Neural crest cell (in vitro differentiated cells): ENCODE measurements around the gene DRC3. TPM values are rescaled to one million over a fixed set of nuclear protein-coding genes. Genes with fewer than 3 reads are reported as not detected.

Source experiments
- DNase-seq: peaks from one replicate; pipeline ENCODE4 v3.0.0; 2021; ENCODE audit warnings: low read depth, mixed read lengths, low spot score
- H3K27ac Mint-ChIP-seq: one replicate; pipeline ENCODE4 v1.8.0; 2021; ENCODE audit warnings: mild to moderate bottlenecking, mixed read lengths; ENCODE audit not compliant: unreplicated experiment
- H3K27me3 Mint-ChIP-seq: 2 replicates; pipeline ENCODE4 v1.8.0; 2021; ENCODE audit warnings: low read depth, mild to moderate bottlenecking, mixed read lengths
- H3K36me3 Mint-ChIP-seq: 2 replicates; pipeline ENCODE4 v1.8.0; 2021; ENCODE audit warnings: low read depth, mild to moderate bottlenecking, mixed read lengths
- H3K4me1 Mint-ChIP-seq: 2 replicates; pipeline ENCODE4 v1.8.0; 2021; ENCODE audit warnings: mixed read lengths
- H3K4me3 Mint-ChIP-seq: one replicate; pipeline ENCODE4 v1.8.0; 2021; ENCODE audit warnings: mild to moderate bottlenecking, mixed read lengths
- H3K9me3 Mint-ChIP-seq: 2 replicates; pipeline ENCODE4 v1.8.0; 2021; ENCODE audit warnings: mixed read lengths
- CTCF ChIP-seq: fragments of 200-600 bp; sonication (generic); conservative IDR thresholded peaks from 2 replicates; pipeline ENCODE4 v1.5.0; 2021; ENCODE audit warnings: antibody characterized with exemption, mild to moderate bottlenecking
- total RNA-seq: library from RNA; stranded (reverse); gene quantifications from 2 replicates; pipeline ENCODE4 v1.2.1, GENCODE V29; 2021

The DRC3 gene
- total RNA-seq, 1 donor from 2014 or later, result 0.61 TPM

- peaks cover 14% of the 10 kb centered on the region for H3K4me1 Mint-ChIP-seq
- H3K4me3 Mint-ChIP-seq, result no peak overlapping the region
- H3K27ac Mint-ChIP-seq, result no peak overlapping the region
- H3K27me3 Mint-ChIP-seq, result no peaks in the 10 kb centered on the region
- no peak for TF ChIP-seq CTCF
- H3K9me3 Mint-ChIP-seq, result peaks cover 2% of the 10 kb centered on the region
- DNase-seq, result no peak
- H3K36me3 Mint-ChIP-seq, result peaks cover 5% of the 10 kb centered on the region
Observed at GRCh38 chr17:17958982-17959381, 13.7 kb upstream of the DRC3 start.

GRCh38 chr17:17959520-17960361, 12.9 kb upstream of the DRC3 start:
- DNase-seq, result no peak
- no peaks in the 10 kb centered on the region for H3K27me3 Mint-ChIP-seq
- no peak for TF ChIP-seq CTCF
- no peak overlapping the region for H3K4me3 Mint-ChIP-seq
- H3K36me3 Mint-ChIP-seq, result peaks cover 5% of the 10 kb centered on the region
- peaks cover 2% of the 10 kb centered on the region for H3K9me3 Mint-ChIP-seq
- H3K27ac Mint-ChIP-seq, result no peak overlapping the region
- H3K4me1 Mint-ChIP-seq, result peaks cover 14% of the 10 kb centered on the region

GRCh38 chr17:17960500-17961030, 12.1 kb upstream of the DRC3 start:
- TF ChIP-seq CTCF, result no peak
- H3K27ac Mint-ChIP-seq, result no peak overlapping the region
- DNase-seq, result no peak
- peaks cover 14% of the 10 kb centered on the region for H3K4me1 Mint-ChIP-seq
- H3K27me3 Mint-ChIP-seq, result no peaks in the 10 kb centered on the region
- H3K9me3 Mint-ChIP-seq, result peaks cover 2% of the 10 kb centered on the region
- no peak overlapping the region for H3K4me3 Mint-ChIP-seq
- peaks cover 2% of the 10 kb centered on the region for H3K36me3 Mint-ChIP-seq

- no peak for TF ChIP-seq CTCF
- Mint-ChIP-seq H3K27me3 (no peaks in the 10 kb centered on the region), H3K36me3 (no peaks in the 10 kb centered on the region), H3K4me3 (no peak overlapping the region), H3K9me3 (no peaks in the 10 kb centered on the region), H3K27ac (no peak overlapping the region), H3K4me1 (peaks cover 14% of the 10 kb centered on the region)
- DNase-seq, result no peak
Observed at GRCh38 chr17:17963066-17963465, 9.6 kb upstream of the DRC3 start.

GRCh38 chr17:17963694-17964436, 8.8 kb upstream of the DRC3 start:
- no peaks in the 10 kb centered on the region for H3K36me3 Mint-ChIP-seq
- H3K4me3 Mint-ChIP-seq, result no peak overlapping the region
- H3K27ac Mint-ChIP-seq, result no peak overlapping the region
- H3K4me1 Mint-ChIP-seq, result peaks cover 14% of the 10 kb centered on the region
- H3K9me3 Mint-ChIP-seq, result no peaks in the 10 kb centered on the region
- H3K27me3 Mint-ChIP-seq, result no peaks in the 10 kb centered on the region
- TF ChIP-seq CTCF, result no peak
- DNase-seq, result no peak
